ENCODE data around the gene CCDC15.
"Not testable (repeated sequence)": the region's sequence is repeated elsewhere in the genome, so short reads cannot be mapped to it uniquely, and the experiment has no call there.

DNA sequence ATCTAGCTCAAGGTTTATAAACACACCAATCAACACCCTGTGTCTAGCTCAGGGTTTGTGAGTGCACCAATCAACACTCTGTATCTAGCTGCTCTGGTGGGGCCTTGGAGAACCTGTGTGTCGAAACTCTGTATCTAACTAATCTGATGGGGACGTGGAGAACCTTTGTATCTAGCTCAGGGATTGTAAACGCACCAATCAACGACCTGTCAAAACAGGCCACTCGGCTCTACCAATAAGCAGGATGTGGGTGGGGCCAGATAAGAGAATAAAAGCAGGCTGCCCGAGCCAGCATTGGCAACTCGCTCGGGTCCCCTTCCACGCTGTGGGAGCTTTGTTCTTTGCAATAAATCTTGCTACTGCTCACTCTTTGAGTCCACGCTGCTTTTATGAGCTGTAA lies 136.1 kb downstream of the CCDC15 start:
- not testable (repeated sequence) for TF ChIP-seq EZH2 (IDR thresholded peaks at IDR 0.05; ENCODE audit: borderline replicate concordance, insufficient read depth, low read depth, low read length, poor library complexity, severe bottlenecking)
- TF ChIP-seq, protein P1, sequence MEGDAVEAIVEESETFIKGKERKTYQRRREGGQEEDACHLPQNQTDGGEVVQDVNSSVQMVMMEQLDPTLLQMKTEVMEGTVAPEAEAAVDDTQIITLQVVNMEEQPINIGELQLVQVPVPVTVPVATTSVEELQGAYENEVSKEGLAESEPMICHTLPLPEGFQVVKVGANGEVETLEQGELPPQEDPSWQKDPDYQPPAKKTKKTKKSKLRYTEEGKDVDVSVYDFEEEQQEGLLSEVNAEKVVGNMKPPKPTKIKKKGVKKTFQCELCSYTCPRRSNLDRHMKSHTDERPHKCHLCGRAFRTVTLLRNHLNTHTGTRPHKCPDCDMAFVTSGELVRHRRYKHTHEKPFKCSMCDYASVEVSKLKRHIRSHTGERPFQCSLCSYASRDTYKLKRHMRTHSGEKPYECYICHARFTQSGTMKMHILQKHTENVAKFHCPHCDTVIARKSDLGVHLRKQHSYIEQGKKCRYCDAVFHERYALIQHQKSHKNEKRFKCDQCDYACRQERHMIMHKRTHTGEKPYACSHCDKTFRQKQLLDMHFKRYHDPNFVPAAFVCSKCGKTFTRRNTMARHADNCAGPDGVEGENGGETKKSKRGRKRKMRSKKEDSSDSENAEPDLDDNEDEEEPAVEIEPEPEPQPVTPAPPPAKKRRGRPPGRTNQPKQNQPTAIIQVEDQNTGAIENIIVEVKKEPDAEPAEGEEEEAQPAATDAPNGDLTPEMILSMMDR (IDR thresholded peaks at IDR 0.05): not testable (repeated sequence)

All from B cell (primary cell).